Measurements from ENCODE around the gene GPR22. TPM values are rescaled to one million over a fixed set of nuclear protein-coding genes. Genes with fewer than 3 reads are reported as not detected.

GPR22 gene
- polyA plus RNA-seq, 3 donors = 0.18 TPM; not detected in 2

DNA sequence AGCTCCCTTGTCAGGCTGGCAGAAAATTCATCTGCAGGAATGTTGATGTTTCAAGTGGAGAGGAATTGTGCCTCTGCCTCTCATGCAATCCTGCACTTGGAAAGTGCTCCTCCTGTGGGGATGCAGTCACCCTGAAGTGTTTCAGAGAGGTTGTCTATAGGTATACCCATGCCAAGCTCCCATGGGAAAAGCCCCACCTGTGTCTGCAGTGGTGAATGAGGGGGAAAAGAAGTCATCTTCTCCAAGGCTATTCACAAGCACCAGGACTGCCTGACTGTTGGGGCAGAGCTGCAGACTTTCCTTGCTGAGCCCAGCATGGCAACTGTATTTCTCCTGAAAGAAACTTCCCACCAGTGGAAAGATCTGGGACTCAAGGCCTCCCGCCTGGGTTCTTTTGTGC, 35.5 kb downstream of the GPR22 start:
- TF ChIP-seq, protein P1, sequence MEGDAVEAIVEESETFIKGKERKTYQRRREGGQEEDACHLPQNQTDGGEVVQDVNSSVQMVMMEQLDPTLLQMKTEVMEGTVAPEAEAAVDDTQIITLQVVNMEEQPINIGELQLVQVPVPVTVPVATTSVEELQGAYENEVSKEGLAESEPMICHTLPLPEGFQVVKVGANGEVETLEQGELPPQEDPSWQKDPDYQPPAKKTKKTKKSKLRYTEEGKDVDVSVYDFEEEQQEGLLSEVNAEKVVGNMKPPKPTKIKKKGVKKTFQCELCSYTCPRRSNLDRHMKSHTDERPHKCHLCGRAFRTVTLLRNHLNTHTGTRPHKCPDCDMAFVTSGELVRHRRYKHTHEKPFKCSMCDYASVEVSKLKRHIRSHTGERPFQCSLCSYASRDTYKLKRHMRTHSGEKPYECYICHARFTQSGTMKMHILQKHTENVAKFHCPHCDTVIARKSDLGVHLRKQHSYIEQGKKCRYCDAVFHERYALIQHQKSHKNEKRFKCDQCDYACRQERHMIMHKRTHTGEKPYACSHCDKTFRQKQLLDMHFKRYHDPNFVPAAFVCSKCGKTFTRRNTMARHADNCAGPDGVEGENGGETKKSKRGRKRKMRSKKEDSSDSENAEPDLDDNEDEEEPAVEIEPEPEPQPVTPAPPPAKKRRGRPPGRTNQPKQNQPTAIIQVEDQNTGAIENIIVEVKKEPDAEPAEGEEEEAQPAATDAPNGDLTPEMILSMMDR (IDR thresholded peaks at IDR 0.05) = no peak
- intact Hi-C loops (cut with micrococcal nuclease) = no loop called here
- H3K36me3 ChIP-seq (replicated peaks in 1 of 2; ENCODE audit: control insufficient read depth in 1 of 2, insufficient read depth in 2 of 2, low read length in 2 of 2) = peaks cover 4 to 12% of the 10 kb centered on the region in 2 donors

DNA sequence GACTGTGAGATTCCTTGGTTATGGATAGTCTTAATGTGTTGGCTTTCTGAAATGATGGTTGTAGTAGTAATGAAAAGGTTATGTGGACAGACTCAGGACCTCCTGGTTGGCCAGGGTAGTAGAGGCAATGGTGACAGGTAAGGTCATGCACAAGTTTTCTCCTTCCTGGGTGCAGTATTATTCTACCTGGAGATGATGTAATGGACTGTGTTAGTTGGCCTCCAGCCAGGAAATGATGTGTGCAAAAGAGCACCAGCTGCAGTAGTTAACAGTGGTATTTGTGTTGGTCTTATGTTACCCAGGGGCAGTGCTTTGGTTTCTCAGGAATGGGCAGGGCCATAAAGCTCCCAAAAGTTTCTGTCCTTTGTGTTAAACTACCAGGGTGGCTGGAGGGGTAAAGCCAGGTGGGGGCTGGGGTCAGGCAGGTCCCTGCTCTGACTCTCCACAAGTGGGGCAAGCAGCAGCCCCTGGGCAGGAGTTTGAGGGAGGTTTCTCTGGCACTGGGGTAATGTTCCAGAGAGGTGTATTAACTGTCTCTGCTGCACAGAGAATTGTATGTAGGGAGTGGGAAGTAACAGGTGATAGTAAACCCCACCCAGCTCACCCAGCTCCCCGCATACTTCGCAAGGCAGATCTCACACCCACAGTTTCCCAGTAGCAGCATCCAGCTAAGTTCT, 36.3 kb downstream of the GPR22 start:
- Histone ChIP-seq H3K79me2 (ENCODE audit: insufficient read depth, low read length) (no peaks in the 10 kb centered on the region), H4K20me1 (ENCODE audit: insufficient read depth, low read length) (peaks cover 12% of the 10 kb centered on the region), H3K4me1 (ENCODE audit: control insufficient read depth in 1 of 2, insufficient read depth in 2 of 2, low read length in 2 of 2) (peaks cover 9 to 11% of the 10 kb centered on the region in 2 donors), H3K9me3 (replicated peaks in 1 of 2; ENCODE audit: control insufficient read depth in 1 of 2, insufficient read depth in 1 of 2, low read length in 2 of 2) (peaks cover 0 to 6% of the 10 kb centered on the region in 2 donors), H3K4me3 (replicated peaks in 1 of 3; ENCODE audit: low read depth in 2 of 3, low read length in 3 of 3) (no peak overlapping the region), H3K27me3 (ENCODE audit: control insufficient read depth in 2 of 2, insufficient read depth in 2 of 2, low read length in 2 of 2) (no peaks in the 10 kb centered on the region), H3K4me2 (replicated peaks; ENCODE audit: extremely low read depth, low read length, poor library complexity, severe bottlenecking) (no peak overlapping the region), H3K36me3 (replicated peaks in 1 of 2; ENCODE audit: control insufficient read depth in 1 of 2, insufficient read depth in 2 of 2, low read length in 2 of 2) (peaks cover 4 to 12% of the 10 kb centered on the region in 2 donors), H2AFZ (ENCODE audit: insufficient read depth, low read depth, low read length, poor library complexity, severe bottlenecking) (no peak overlapping the region), H3K9ac (ENCODE audit: insufficient read depth, low read length, poor library complexity, severe bottlenecking) (no peak overlapping the region), H3K27ac (ENCODE audit: low read depth in 1 of 2, low read length in 2 of 2) (peak overlapping the region in 1 of 2 donors; percentile 38)
- peak overlapping the region in 1 of 7 donors; percentile 46 for H3K27ac Mint-ChIP-seq
- intact Hi-C loops (cut with micrococcal nuclease) = no loop called here
- H3K27me3 Mint-ChIP-seq (ENCODE audit: low read depth in 3 of 3) = no peaks in the 10 kb centered on the region
- TF ChIP-seq, protein P1 (IDR thresholded peaks at IDR 0.05) = no peak
- DNase-seq = no peak
- peaks cover 21% of the 10 kb centered on the region for H3K4me1 Mint-ChIP-seq
- peaks cover 21 to 31% of the 10 kb centered on the region in 2 donors for H3K36me3 Mint-ChIP-seq
- H3K4me3 Mint-ChIP-seq = no peak overlapping the region
- WGBS (ENCODE audit: insufficient coverage) = 100% methylated on average over 1 of the region's 2 CpGs
- H3K9me3 Mint-ChIP-seq = peaks cover 8 to 16% (median 14%) of the 10 kb centered on the region in 7 donors

More for the DNA sequence above, 35.5 kb downstream of the GPR22 start:
- Histone ChIP-seq H4K20me1 (ENCODE audit: insufficient read depth, low read length) (peaks cover 12% of the 10 kb centered on the region), H2AFZ (ENCODE audit: insufficient read depth, low read depth, low read length, poor library complexity, severe bottlenecking) (no peak overlapping the region), H3K4me3 (replicated peaks in 1 of 3; ENCODE audit: low read depth in 2 of 3, low read length in 3 of 3) (no peak overlapping the region), H3K9me3 (replicated peaks in 1 of 2; ENCODE audit: control insufficient read depth in 1 of 2, insufficient read depth in 1 of 2, low read length in 2 of 2) (peaks cover 0 to 6% of the 10 kb centered on the region in 2 donors), H3K4me1 (ENCODE audit: control insufficient read depth in 1 of 2, insufficient read depth in 2 of 2, low read length in 2 of 2) (peaks cover 9 to 11% of the 10 kb centered on the region in 2 donors), H3K4me2 (replicated peaks; ENCODE audit: extremely low read depth, low read length, poor library complexity, severe bottlenecking) (no peak overlapping the region), H3K27ac (ENCODE audit: low read depth in 1 of 2, low read length in 2 of 2) (no peak overlapping the region), H3K27me3 (ENCODE audit: control insufficient read depth in 2 of 2, insufficient read depth in 2 of 2, low read length in 2 of 2) (no peaks in the 10 kb centered on the region), H3K9ac (ENCODE audit: insufficient read depth, low read length, poor library complexity, severe bottlenecking) (no peak overlapping the region), H3K79me2 (ENCODE audit: insufficient read depth, low read length) (no peaks in the 10 kb centered on the region)
- no peaks in the 10 kb centered on the region for H3K27me3 Mint-ChIP-seq (ENCODE audit: low read depth in 3 of 3)
- DNase-seq = no peak
- no peak overlapping the region for H3K27ac Mint-ChIP-seq
- peaks cover 18 to 25% of the 10 kb centered on the region in 2 donors for H3K36me3 Mint-ChIP-seq
- H3K4me1 Mint-ChIP-seq = peaks cover 21% of the 10 kb centered on the region
- no CpG with 5 or more reads among the region's 1 CpG for WGBS (ENCODE audit: insufficient coverage)
- peaks cover 4 to 14% (median 8%) of the 10 kb centered on the region in 7 donors for H3K9me3 Mint-ChIP-seq
- no peak overlapping the region for H3K4me3 Mint-ChIP-seq
